NCI-H446 (cell line): ENCODE data around the gene UCK1.
A peak's percentile ranks its signal among the peaks of the same experiment; 100 is the strongest.
"Not testable (repeated sequence)": the region's sequence is repeated elsewhere in the genome, so short reads cannot be mapped to it uniquely, and the experiment has no call there.

ENCODE experiments used
- DNase-seq, 2 experiments: peaks; one replicate each; lab custom pipeline; 2025; lab: John Stamatoyannopoulos, UW

Gene UCK1

GRCh38 chr9:131523451-131524435, 7.3 kb downstream of the UCK1 start:
- DNase-seq: no peak

DNA sequence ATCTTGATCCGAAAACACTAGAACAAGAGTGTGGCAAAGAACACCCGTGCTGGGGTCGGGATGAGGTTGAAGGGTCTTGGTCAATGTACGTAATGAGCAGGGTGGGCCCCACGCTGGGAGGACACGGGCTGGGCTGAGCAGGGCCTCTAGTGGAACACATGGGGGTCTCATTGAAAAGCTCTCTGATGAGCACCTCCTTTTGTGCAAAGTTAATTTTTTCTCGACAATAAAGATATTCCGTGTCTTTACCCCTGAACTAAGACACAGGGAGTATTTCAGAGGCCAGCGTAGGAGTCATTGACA, 8.0 kb downstream of the UCK1 start:
- DNase-seq: no peak

DNA sequence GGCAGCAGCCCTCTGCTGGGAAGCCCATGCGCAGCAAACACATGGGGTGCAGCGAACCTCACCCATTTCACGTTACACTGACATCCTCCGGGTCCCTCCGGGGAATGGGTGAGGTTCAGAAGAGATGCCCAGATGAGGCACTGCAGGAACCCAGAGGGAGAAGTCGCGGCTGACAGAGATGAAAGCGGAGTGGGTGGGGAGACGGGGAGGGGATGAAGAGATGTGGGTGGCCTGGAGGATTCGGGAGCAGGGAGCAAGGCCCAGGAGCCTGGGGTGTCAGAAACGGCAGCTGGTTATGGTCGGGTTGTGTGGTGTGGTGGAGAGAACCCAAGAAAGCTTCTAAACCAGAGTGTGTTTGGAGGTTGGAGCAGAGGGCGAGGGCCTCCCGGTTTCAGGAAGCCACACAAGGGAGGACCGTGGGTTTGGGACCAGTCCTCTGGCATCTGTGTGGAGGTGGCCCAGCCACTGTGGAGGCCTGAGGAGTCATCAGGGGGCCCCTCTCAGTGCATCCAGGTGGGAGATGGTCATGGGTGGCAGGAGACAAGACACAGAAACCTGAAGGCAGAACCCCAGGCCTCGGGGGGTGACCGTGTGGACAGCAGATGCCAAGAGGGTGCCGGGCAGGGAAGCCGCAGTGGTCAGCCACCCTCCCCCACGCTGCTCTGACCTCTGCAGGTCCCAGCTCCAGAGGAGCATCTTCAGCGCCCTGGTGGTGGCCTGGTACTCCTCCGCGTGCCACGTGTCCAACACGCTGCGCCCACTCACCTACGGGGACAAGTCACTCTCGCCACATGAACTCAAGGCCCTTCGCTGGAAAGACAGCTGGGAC, 8.6 kb downstream of the UCK1 start:
- no peak for DNase-seq

- DNase-seq: no peak
Observed at GRCh38 chr9:131521822-131522221, 9.2 kb downstream of the UCK1 start.

- no peak for DNase-seq
Observed at GRCh38 chr9:131521203-131521602, 9.9 kb downstream of the UCK1 start.

- DNase-seq: no peak
Observed at GRCh38 chr9:131520503-131520902, 10.6 kb downstream of the UCK1 start.

DNA sequence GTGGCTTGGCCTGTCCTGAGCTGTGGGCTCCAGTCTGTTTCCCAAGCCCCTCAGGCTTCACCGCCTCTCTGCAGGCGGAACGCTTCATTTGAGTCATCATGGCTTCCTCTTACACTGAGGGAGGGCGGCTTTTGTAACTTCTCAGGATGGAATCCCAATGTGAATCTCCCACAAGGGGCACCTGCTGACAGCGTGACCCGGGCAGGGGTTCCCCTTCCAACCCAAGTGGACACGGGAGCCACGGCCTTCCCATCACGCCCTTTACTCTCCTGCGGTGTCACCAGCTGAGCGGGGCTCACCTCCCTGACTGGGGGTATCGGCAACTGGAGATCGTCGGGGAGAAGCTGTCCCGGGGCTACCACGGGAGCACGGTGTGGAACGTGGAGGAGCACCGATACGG, 12.5 kb downstream of the UCK1 start:
- DNase-seq: no peak

DNA sequence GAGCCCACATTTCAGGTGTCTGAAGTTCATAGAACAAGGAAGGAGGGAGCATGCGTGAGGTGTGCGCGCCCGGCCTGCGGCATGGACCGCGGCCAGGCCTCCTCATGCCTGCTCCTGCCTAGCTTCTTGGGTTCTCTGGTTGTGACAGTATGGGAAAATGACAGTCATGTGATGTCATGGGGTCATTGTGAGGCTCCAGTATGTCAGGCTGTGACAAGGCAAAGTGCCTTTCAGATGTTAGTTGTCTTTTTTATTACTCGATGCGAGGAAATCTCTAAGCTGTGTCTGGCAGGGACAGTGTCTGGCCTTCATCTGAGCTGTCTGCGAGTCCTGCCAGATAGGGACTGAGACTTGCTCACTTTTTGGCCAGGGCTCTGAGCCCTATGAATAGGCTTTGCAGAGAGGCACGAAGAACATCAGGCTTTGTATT, 13.3 kb downstream of the UCK1 start:
- DNase-seq: no peak

GRCh38 chr9:131516930-131517329, 14.1 kb downstream of the UCK1 start:
- DNase-seq: no peak

- DNase-seq: no peak
Observed at GRCh38 chr9:131516100-131516499, 15.0 kb downstream of the UCK1 start.

DNA sequence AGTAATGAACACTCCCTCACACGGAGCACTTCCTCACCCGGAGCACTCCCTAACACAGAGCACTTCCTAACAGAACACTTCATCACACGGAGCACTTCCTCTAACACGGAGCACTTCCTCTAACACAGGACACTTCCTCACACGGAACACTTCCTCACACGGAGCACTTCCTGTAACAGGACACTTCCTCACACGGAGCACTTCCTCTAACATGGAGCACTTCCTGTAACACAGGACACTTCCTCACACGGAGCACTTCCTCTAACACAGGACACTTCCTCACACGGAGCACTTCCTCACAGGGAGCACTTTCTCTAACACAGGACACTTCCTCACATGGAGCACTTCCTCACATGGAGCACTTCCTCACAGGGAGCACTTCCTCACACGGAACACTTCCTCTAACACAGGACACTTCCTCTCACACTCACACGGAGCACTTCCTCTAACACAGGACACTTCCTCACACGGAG, 15.5 kb downstream of the UCK1 start:
- not testable (repeated sequence) for DNase-seq

DNA sequence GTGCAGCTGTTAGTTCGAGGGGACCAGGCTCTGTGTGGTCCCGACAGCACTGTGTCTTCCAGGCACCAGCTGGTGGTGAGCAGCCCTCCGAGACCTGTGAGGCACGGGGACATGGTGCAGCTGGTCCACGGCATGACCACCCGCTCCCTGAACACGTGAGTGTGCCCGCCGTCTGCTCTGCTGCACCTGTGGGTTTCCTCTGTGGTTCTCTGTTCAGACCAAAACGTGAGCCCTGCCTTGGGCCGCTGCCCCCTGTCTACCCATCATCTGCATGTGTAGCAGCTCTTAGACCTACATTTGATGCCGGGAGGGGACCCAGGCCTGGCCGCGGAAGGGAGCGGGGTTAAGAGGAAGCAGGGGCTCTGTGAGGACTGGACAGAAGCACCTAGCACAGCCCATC, 17.9 kb downstream of the UCK1 start:
- no peak for DNase-seq

- no peak for DNase-seq
Observed at GRCh38 chr9:131511880-131512279, 19.2 kb downstream of the UCK1 start.

GRCh38 chr9:131511416-131511815, 19.6 kb downstream of the UCK1 start:
- no peak for DNase-seq

GRCh38 chr9:131505012-131505411, 26.1 kb downstream of the UCK1 start:
- DNase-seq: no peak

DNA sequence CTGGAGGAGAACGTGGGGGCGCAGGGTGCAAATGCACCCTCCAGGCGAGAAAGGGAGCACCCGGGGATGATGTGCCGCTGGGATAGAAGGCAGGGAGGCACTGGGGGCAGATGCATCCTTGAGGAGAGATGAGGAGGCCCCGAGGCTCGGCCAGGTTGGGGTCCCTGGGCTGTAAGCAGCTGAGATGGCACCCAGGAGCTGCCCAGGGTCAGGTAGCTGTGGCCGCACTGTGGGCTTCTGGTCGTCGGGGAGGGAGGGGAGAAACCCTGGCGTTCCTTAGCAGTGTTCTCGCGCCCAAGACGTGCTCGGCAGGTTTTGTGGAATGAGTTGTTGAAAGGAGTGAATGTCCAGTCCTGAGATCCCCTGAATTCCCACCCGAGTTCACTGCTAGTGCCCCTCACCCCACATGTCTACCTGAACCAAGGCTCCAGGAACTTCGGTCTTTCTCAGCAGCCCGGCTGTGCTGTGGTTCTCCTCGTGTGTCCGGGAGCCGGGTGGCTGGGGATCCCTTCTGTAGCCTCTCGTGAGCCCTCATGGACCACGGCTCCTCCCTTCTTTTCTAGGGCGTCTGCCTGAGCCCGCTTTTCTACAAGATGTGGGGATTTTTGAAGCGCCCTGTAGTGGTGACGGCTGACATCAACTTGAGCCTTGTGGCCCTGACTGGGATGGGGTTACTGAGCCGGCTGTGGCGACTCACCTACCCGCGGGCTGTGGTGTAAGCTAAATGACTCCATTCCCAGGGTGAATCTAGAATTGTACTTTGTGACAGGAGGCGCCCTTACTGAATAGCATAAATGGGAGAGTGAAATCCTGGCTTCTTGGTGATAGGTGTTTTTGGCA, 27.2 kb downstream of the UCK1 start:
- DNase-seq: no peak

- DNase-seq: peak; percentile 52 to 85
Observed at GRCh38 chr9:131502781-131503625, 28.1 kb downstream of the UCK1 start, which contains the start of gene POMT1. Gene POMT1 (plus strand): TSS chr9:131502918. CDS start chr9:131504219, 1,301 bp downstream.

GRCh38 chr9:131500939-131501541, 30.0 kb downstream of the UCK1 start:
- DNase-seq: no peak

DNA sequence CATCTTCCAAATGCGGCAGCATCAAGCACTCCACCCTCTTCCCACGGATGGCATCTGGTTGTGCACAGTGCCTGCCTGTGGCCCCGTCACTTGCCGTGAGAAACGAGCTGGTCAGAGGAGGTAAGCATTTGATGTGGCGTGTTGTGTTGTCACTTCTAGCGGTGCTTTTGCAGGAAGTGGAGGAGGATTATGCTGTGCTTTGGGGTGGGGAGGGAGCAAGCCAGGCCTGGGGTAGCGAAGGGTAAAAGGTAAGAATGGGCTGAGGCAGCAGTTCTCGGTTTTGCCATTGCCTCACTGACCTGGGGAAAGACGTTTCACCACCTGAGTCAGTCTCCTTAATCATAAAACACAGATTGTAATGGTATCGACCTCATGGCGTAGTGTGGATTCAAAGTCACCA, 30.7 kb downstream of the UCK1 start:
- DNase-seq: no peak

DNA sequence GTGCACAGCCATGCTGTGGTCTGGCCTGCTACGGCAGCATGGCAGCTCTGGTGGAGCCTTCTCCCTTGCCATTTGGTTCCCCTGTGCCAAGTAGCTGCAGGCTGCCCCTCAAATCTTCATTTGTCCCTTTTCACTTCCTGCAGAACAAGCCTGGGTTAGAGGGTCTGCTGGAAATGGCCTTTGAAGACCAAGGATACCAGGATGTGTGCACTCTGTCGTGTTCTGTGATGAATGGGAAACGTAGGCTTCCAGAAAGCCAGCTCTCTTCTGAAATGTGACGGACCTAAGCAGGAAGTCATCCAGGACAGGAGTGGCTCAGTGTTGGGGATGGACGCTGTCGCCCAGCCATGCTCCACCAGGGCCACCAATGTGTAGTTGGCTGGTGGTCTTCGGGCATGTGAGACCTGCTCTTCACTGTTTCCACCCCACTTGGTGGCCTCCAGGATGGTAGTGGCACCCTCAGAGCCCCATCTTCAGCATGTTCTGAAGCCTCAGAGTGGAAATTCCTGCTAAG, 31.8 kb downstream of the UCK1 start:
- no peak for DNase-seq
